ENCODE results near the gene ZNF157. TPM values are rescaled to one million over a fixed set of nuclear protein-coding genes. Genes with fewer than 3 reads are reported as not detected.
A peak's percentile ranks its signal among the peaks of the same experiment; 100 is the strongest.

The ZNF157 gene
- total RNA-seq (2013; cell fraction: nucleolus; rRNA removed), result 0.63 and 0.73 TPM in 2 replicates
- total RNA-seq (2014; rRNA removed), result 0.06 and 0.16 TPM in 2 replicates
- total RNA-seq (2014; rRNA removed; fragmentation: Illumina TruSeq; extraction: Trizol), result 0.14 and 0.18 TPM in 2 replicates
- total RNA-seq (2021), result 0.11 TPM in 1 of 2 replicates, not detected in the other
- 0.10 TPM for polyA plus RNA-seq (2011; ENCODE audit: low read depth)
- 0.08 and 0.23 TPM in 2 replicates for polyA plus RNA-seq (2011; rRNA removed)
- polyA plus RNA-seq (2011; cell fraction: cytosol; rRNA removed), result 0.08 and 0.09 TPM in 2 replicates
- polyA plus RNA-seq (2011; cell fraction: nucleus; rRNA removed), result 0.07 TPM in 1 of 2 replicates, not detected in the other
- 0.06 and 0.11 TPM in 2 replicates for polyA plus RNA-seq (2012)
- 0.16 TPM in 2 replicates for polyA plus RNA-seq (2014; fragmentation: Illumina TruSeq; extraction: Trizol)
- polyA plus RNA-seq (2014; fragmentation: Nextera tagmentation; extraction: Ambion mirVana), result under 1 TPM in 1 of 2 experiments, not detected in 1; 0.05 TPM
- 0.13 TPM in 1 of 2 replicates, not detected in the other for polyA plus RNA-seq (2014; rRNA removed)
- polyA plus RNA-seq (2016; fragmentation: Nextera tagmentation; extraction: Ambion mirVana), result under 1 TPM in 1 of 2 experiments, not detected in 1; 0.16 TPM
- polyA minus RNA-seq (2011; rRNA and poly(A)+ RNA removed), result 0.15 TPM in 1 of 2 replicates, not detected in the other
- polyA minus RNA-seq (2011; cell fraction: cytosol; rRNA and poly(A)+ RNA removed), result not detected in 2 replicates
- not detected in 2 replicates for polyA minus RNA-seq (2011; cell fraction: nucleus; rRNA and poly(A)+ RNA removed)
- Bru-seq, nascent RNA, result percentile 24 among the genes with signal in this experiment
- percentile 23 among the genes with signal in this experiment for BruChase-seq, experiment 1, labeled RNA remaining after a 6-hour chase
- BruChase-seq, experiment 2, labeled RNA remaining after a 2-hour chase, result percentile 21 among the genes with signal in this experiment
- long read RNA-seq, experiment 1, result 0 reads
- long read RNA-seq, experiment 2, result 0 reads

- intact Hi-C loops (cut with micrococcal nuclease; ENCODE audit: unreplicated experiment), result no loop called here
- CTCF ChIA-PET, result interaction anchor here (1.2 to 1.4 kb wide), 2 partner anchors 14 to 179 kb away, joined by 3 to 9 read pairs; no protein-coding TSS in a partner anchor
- TF ChIP-seq CUX1 (IDR thresholded peaks at IDR 0.05; ENCODE audit: insufficient replicate concordance, low read depth, low read length) (no peak), BMI1 (IDR thresholded peaks at IDR 0.05; ENCODE audit: borderline replicate concordance) (no peak), NFXL1 (IDR thresholded peaks at IDR 0.05; ENCODE audit: borderline replicate concordance) (no peak), RAD51 (IDR thresholded peaks at IDR 0.05) (no peak), BCLAF1 (IDR thresholded peaks at IDR 0.05) (no peak), TCF3 (IDR thresholded peaks at IDR 0.05; ENCODE audit: borderline replicate concordance, insufficient read depth, low read depth, low read length) (no peak), TCF7 (IDR thresholded peaks at IDR 0.05; ENCODE audit: borderline replicate concordance) (no peak), EGR1 (IDR thresholded peaks at IDR 0.05; ENCODE audit: borderline replicate concordance in 1 of 2, low read depth in 2 of 2, low read length in 2 of 2) (no peak), MYC (IDR thresholded peaks at IDR 0.05; ENCODE audit: insufficient read depth, insufficient read length, insufficient replicate concordance, low read length, severe bottlenecking) (no peak), ETV6 (conservative IDR thresholded peaks at IDR 0.05 in 1 of 2, IDR thresholded peaks at IDR 0.05 in 1 of 2; ENCODE audit: borderline replicate concordance in 1 of 2, low read depth in 1 of 2) (no peak), NR2C1 (IDR thresholded peaks at IDR 0.05) (no peak), NFYB (IDR thresholded peaks at IDR 0.05; ENCODE audit: insufficient read depth, low read depth, low read length) (no peak)
These were observed at the start of gene ZNF157 for GRCh38 chrX:47370278-47370677. ZNF157 (plus strand) TSS chrX:47370578; CDS start chrX:47370669, 91 bp downstream.

More at GRCh38 chrX:47370278-47370677, at the start of gene ZNF157:
- ChIA-PET POLR2A (no interaction called here), RAD21 (ENCODE audit: unreplicated experiment) (no interaction called here), SMC1A (ENCODE audit: uncharacterized antibody, unreplicated experiment) (no interaction called here)
- no peaks in the 10 kb centered on the region for H3K27me3 ChIP-seq (replicated peaks in 1 of 2; ENCODE audit: control insufficient read depth in 2 of 2, insufficient read depth in 2 of 2, low read length in 1 of 2)
- H3K36me3 ChIP-seq (ENCODE audit: control insufficient read depth in 2 of 2, insufficient read depth in 2 of 2, low read length in 1 of 2), result no peaks in the 10 kb centered on the region
- WGBS (ENCODE audit: insufficient coverage, insufficient replicate concordance, low lambda C conversion rate, missing lambda C conversion rate), result 47% methylated on average over 3 of the region's 3 CpGs
- in situ Hi-C loops (cut with MboI), result no loop called here
- FAIRE-seq (no peak), DNase-seq (ENCODE audit: low read depth, low spot score) (no peak), ATAC-seq (no peak)
- no peaks in the 10 kb centered on the region for H4K20me1 ChIP-seq (ENCODE audit: control insufficient read depth, insufficient read depth)
- H3K27ac ChIP-seq (ENCODE audit: control insufficient read depth, insufficient read depth), result no peak within 1 kb of the TSS
- H3K4me2 ChIP-seq (ENCODE audit: control insufficient read depth, insufficient read depth), result no peak within 1 kb of the TSS
- no peaks in the 10 kb centered on the region for H3K4me1 ChIP-seq (ENCODE audit: control insufficient read depth, insufficient read depth, low read length)
- no peak within 1 kb of the TSS for H3K9ac ChIP-seq (ENCODE audit: control insufficient read depth, insufficient read depth, low read length)
- no TSS peak for BruUV-seq (replicated peaks)
- no peak within 1 kb of the TSS for H3K4me3 ChIP-seq
- H3K79me2 ChIP-seq (ENCODE audit: control insufficient read depth, insufficient read depth, low read length), result no peaks in the 10 kb centered on the region
- H3K9me3 ChIP-seq (replicated peaks; ENCODE audit: control insufficient read depth, insufficient read depth, low read length), result no peaks in the 10 kb centered on the region; the same call in 2 of the 3 replicates
- no peak within 1 kb of the TSS for H2AFZ ChIP-seq (ENCODE audit: control insufficient read depth, low read depth, low read length)
